Osteoblast (primary cell): ENCODE measurements around the gene JAM2. TPM values are rescaled to one million over a fixed set of nuclear protein-coding genes. Genes with fewer than 3 reads are reported as not detected.

ENCODE experiments used
- DNase-seq: peaks from one replicate; pipeline ENCODE4 v3.0.0; 2011; ENCODE audit warnings: low spot score, mixed read lengths; ENCODE audit not compliant: insufficient read length; ENCODE audit errors: missing footprints
- H2AFZ ChIP-seq: 2 replicates; pipeline ENCODE4 v1.6.0; 2011; ENCODE audit warnings: mild to moderate bottlenecking, low read length
- H3K27ac ChIP-seq: 2 replicates; pipeline ENCODE4 v1.5.1; 2011; ENCODE audit warnings: mild to moderate bottlenecking, low read depth, low read length, moderate library complexity
- H3K27me3 ChIP-seq: 2 replicates; pipeline ENCODE4 v1.6.0; 2012; ENCODE audit warnings: mild to moderate bottlenecking, control low read depth, inconsistent platforms, low read length, moderate library complexity; ENCODE audit not compliant: insufficient read depth
- H3K36me3 ChIP-seq: 2 replicates; pipeline ENCODE4 v1.5.1; 2011; ENCODE audit warnings: mild to moderate bottlenecking, low read length, control low read depth, moderate library complexity; ENCODE audit not compliant: insufficient read depth
- H3K4me1 ChIP-seq: 2 replicates; pipeline ENCODE4 v1.5.1; 2011; ENCODE audit warnings: mild to moderate bottlenecking, low read length, control low read depth, moderate library complexity; ENCODE audit not compliant: insufficient read depth
- H3K4me2 ChIP-seq: 2 replicates; pipeline ENCODE4 v1.6.0; 2011; ENCODE audit warnings: mild to moderate bottlenecking, low read length; ENCODE audit not compliant: insufficient read depth
- H3K4me3 ChIP-seq: fragments of 200-600 bp; sonication (generic); 3 replicates; pipeline ENCODE4 v1.5.1; 2012; ENCODE audit warnings: mild to moderate bottlenecking, low read length, inconsistent platforms; ENCODE audit not compliant: insufficient read depth
- H3K79me2 ChIP-seq: 2 replicates; pipeline ENCODE4 v1.6.0; 2012; ENCODE audit warnings: mild to moderate bottlenecking, low read length, control low read depth, inconsistent platforms; ENCODE audit not compliant: insufficient read depth
- H3K9me3 ChIP-seq: 2 replicates; pipeline ENCODE4 v1.5.1; 2011; ENCODE audit warnings: low read depth, low read length, control low read depth
- H4K20me1 ChIP-seq: 2 replicates; pipeline ENCODE4 v1.6.0; 2012; ENCODE audit warnings: mild to moderate bottlenecking, low read length, control low read depth; ENCODE audit not compliant: insufficient read depth
- CTCF ChIP-seq: IDR thresholded peaks from 2 replicates; pipeline ENCODE4 v1.5.1; 2011; ENCODE audit warnings: mild to moderate bottlenecking, low read depth, low read length, moderate library complexity; ENCODE audit errors: extremely low read depth
- total RNA-seq: library from RNA; depleted of rRNA; stranded (reverse); fragments of >200 nt; gene quantifications from 2 replicates; pipeline ENCODE4 v1.2.3, GENCODE V29; 2012

Gene JAM2
- total RNA-seq, 1 donor: 1.1 TPM

DNA sequence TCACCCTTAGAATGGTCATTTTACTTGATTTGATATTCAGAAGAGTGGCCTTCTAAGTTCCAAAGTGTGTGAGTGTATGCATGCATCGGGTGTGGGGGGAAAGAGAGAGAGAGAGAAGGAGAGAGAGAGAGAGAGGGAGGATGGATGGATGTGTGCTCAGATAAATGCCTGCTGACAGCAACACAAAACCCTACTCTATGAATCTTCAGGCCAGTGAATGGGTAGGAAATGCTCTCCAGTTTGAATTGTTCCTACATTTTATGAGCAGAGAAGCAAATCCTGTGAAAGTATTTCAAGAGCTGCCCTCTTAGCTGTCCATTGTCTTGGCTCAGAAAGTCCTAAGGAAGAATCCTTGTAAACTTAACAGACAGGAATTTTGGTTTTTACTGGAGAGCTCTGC is 7.4 kb downstream of the JAM2 start:
- Histone ChIP-seq H3K36me3 (no peaks in the 10 kb centered on the region), H4K20me1 (no peaks in the 10 kb centered on the region), H3K27me3 (peaks cover 2% of the 10 kb centered on the region), H3K4me3 (no peak overlapping the region), H3K27ac (no peak overlapping the region), H3K4me1 (no peaks in the 10 kb centered on the region), H3K4me2 (no peak overlapping the region), H3K79me2 (no peaks in the 10 kb centered on the region), H2AFZ (no peak overlapping the region), H3K9me3 (no peaks in the 10 kb centered on the region)
- TF ChIP-seq CTCF: no peak
- no peak for DNase-seq

DNA sequence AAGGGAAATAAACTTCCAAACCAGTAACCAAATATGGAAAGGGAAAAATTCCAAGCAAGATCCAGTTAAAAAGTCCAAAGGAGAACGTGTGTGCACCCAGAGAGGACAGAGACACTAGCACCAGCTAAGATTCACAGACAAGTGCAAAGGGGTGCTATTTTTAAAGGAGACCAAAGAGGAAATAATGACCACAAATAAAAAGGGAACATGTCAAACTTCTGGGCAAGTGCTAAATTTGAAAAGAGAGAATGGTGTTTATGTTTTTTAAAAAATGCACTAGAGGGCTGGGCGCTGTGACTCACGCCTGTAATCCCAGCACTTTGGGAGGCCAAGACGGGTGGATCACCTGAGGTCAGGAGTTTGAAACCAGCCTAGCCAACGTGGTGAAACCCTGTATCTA is 8.6 kb downstream of the JAM2 start:
- peaks cover 2% of the 10 kb centered on the region for H3K27me3 ChIP-seq
- no peak for DNase-seq
- H3K4me1 ChIP-seq: no peaks in the 10 kb centered on the region
- no peaks in the 10 kb centered on the region for H4K20me1 ChIP-seq
- H3K4me3 ChIP-seq: no peak overlapping the region
- no peaks in the 10 kb centered on the region for H3K79me2 ChIP-seq
- no peak overlapping the region for H2AFZ ChIP-seq
- no peak for TF ChIP-seq CTCF
- H3K9me3 ChIP-seq: no peaks in the 10 kb centered on the region
- no peak overlapping the region for H3K27ac ChIP-seq
- H3K36me3 ChIP-seq: no peaks in the 10 kb centered on the region
- H3K4me2 ChIP-seq: no peak overlapping the region

DNA sequence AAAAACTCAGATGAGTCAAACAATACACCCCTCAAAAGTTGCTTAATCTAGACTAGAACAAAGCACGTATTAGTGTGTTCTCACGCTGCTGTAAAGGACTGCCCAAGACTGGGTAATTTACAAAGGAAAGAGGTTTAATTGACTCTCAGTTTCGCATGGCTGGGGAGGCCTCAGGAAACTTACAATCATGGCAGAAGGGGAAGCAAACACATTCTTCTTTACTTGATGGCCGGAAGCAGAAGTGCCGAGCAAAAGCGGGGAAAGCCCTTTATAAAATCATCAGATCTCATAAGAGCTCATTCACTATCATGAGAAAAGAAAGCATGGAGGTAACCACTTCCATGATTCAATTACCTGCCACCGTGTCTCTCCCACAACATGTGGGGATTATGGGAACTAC is 10.1 kb downstream of the JAM2 start:
- DNase-seq: no peak
- TF ChIP-seq CTCF: no peak
- Histone ChIP-seq H3K36me3 (no peaks in the 10 kb centered on the region), H3K4me2 (no peak overlapping the region), H3K4me1 (no peaks in the 10 kb centered on the region), H2AFZ (no peak overlapping the region), H3K4me3 (no peak overlapping the region), H3K79me2 (no peaks in the 10 kb centered on the region), H4K20me1 (no peaks in the 10 kb centered on the region), H3K9me3 (no peaks in the 10 kb centered on the region), H3K27ac (no peak overlapping the region), H3K27me3 (no peaks in the 10 kb centered on the region)

- no peak for DNase-seq
- no peaks in the 10 kb centered on the region for H3K36me3 ChIP-seq
- H3K4me3 ChIP-seq: no peak overlapping the region
- H2AFZ ChIP-seq: no peak overlapping the region
- no peaks in the 10 kb centered on the region for H3K9me3 ChIP-seq
- no peaks in the 10 kb centered on the region for H3K4me1 ChIP-seq
- TF ChIP-seq CTCF: no peak
- no peak overlapping the region for H3K4me2 ChIP-seq
- H4K20me1 ChIP-seq: no peaks in the 10 kb centered on the region
- H3K27me3 ChIP-seq: no peaks in the 10 kb centered on the region
- H3K27ac ChIP-seq: no peak overlapping the region
- H3K79me2 ChIP-seq: no peaks in the 10 kb centered on the region
Measured at GRCh38 chr21:25656412-25656811, 17.4 kb downstream of the JAM2 start.
